MM.1S (cell line): Measurements from ENCODE around the gene ACOX2.

ENCODE experiments used
- DNase-seq: peaks from one replicate; pipeline ENCODE4 v3.0.0-alpha.2; 2015
- H2AFZ ChIP-seq: fragments of 300-600 bp; sonication (generic); 2 replicates; pipeline ENCODE4 v1.6.0; 2016; ENCODE audit warnings: antibody characterized with exemption, low read length
- H3F3A ChIP-seq: fragments of 300-600 bp; sonication (generic); 2 replicates; pipeline ENCODE4 v1.6.1; 2016; ENCODE audit warnings: mild to moderate bottlenecking, antibody characterized with exemption, low read length, moderate library complexity, mixed read lengths; ENCODE audit not compliant: insufficient read depth
- H3K27ac ChIP-seq: fragments of 300-600 bp; sonication (generic); 2 replicates; pipeline ENCODE4 v1.5.1; 2016; ENCODE audit warnings: mild to moderate bottlenecking, low read length
- H3K27me3 ChIP-seq: fragments of 300-600 bp; sonication (generic); replicated peaks from 2 replicates; pipeline ENCODE4 v1.6.0; 2016; ENCODE audit warnings: low read length; ENCODE audit not compliant: insufficient read depth
- H3K36me3 ChIP-seq: fragments of 300-600 bp; sonication (generic); replicated peaks from 2 replicates; pipeline ENCODE4 v1.6.1; 2016; ENCODE audit warnings: mild to moderate bottlenecking, low read length, mixed read lengths; ENCODE audit not compliant: insufficient read depth
- H3K4me1 ChIP-seq: fragments of 300-600 bp; sonication (generic); 2 replicates; pipeline ENCODE4 v1.6.1; 2016; ENCODE audit warnings: low read length, mixed read lengths
- H3K4me2 ChIP-seq: fragments of 300-600 bp; sonication (generic); 2 replicates; pipeline ENCODE4 v1.6.0; 2016; ENCODE audit warnings: low read depth, low read length
- H3K4me3 ChIP-seq: fragments of 300-600 bp; sonication (generic); 2 replicates; pipeline ENCODE4 v1.5.1; 2016; ENCODE audit warnings: low read length, mixed read lengths
- H3K79me2 ChIP-seq: fragments of 300-600 bp; sonication (generic); 2 replicates; pipeline ENCODE4 v1.6.1; 2016; ENCODE audit warnings: mixed run types, low read length, mixed read lengths
- H3K9ac ChIP-seq: fragments of 300-600 bp; sonication (generic); 2 replicates; pipeline ENCODE4 v1.6.1; 2016; ENCODE audit warnings: low read length, mixed read lengths
- H3K9me2 ChIP-seq: fragments of 300-600 bp; sonication (generic); replicated peaks from 2 replicates; pipeline ENCODE4 v1.6.1; 2016; ENCODE audit warnings: mild to moderate bottlenecking, low read length, mixed read lengths; ENCODE audit not compliant: insufficient read depth
- H3K9me3 ChIP-seq: fragments of 300-600 bp; sonication (generic); replicated peaks from 2 replicates; pipeline ENCODE4 v1.6.1; 2016; ENCODE audit warnings: mild to moderate bottlenecking, low read length, mixed read lengths; ENCODE audit not compliant: insufficient read depth
- H4K20me1 ChIP-seq: fragments of 300-600 bp; sonication (generic); 2 replicates; pipeline ENCODE4 v1.6.1; 2016; ENCODE audit warnings: mild to moderate bottlenecking, low read length, moderate library complexity, mixed read lengths; ENCODE audit not compliant: insufficient read depth
- CTCF ChIP-seq: fragments of 300-600 bp; sonication (generic); IDR thresholded peaks from 2 replicates; pipeline ENCODE4 v1.5.1; 2016; ENCODE audit warnings: antibody characterized with exemption, low read length, mixed read lengths
- EZH2 ChIP-seq: fragments of 300-600 bp; sonication (generic); optimal IDR thresholded peaks from 2 replicates; pipeline ENCODE3; 2017; ENCODE audit warnings: low read depth, mild to moderate bottlenecking, antibody characterized with exemption, low read length, mixed read lengths
- EZH2phosphoT487 ChIP-seq: fragments of 300-600 bp; sonication (generic); IDR thresholded peaks from 2 replicates; pipeline ENCODE4 v1.6.1; 2018; ENCODE audit warnings: antibody characterized with exemption, low read length

Gene ACOX2

GRCh38 chr3:58524326-58524888 lies 12.6 kb downstream of the ACOX2 start:
- no peaks in the 10 kb centered on the region for H3K9me2 ChIP-seq

DNA sequence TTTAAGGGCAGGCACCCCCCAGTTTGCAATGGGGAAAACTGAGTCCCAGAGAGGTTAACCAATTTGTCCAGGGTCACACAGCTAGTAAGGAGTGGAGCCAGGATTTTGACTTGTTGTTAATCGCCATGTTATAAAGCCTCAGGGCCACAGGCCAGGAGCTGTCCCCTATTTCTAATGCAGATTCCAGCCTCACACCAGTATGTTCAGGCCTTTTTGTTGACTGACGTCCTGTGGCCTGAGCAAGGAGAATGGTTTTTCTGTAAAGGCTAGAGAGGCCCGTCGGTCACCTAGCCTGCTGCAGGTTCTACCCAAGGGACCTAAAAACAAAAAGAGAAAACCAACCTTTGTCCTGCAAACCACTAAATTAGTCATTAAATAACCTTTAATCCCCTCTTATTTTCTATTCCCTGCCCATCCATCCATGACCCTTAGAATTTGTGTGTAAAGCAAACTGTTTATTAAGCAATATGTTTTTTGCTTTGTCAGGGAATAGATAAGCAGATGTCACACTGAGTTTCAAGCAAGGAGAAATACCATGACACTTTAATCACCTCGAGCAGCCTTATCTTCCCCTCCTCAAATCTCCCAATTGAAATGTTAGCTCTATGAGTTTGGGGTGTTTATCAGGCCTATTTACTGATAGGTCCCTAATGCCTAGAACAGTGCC lies 14.1 kb downstream of the ACOX2 start:
- no peaks in the 10 kb centered on the region for H3K4me1 ChIP-seq
- H3K36me3 ChIP-seq: no peaks in the 10 kb centered on the region
- H3K9me3 ChIP-seq: no peaks in the 10 kb centered on the region
- H3K27ac ChIP-seq: no peak overlapping the region
- H3K9ac ChIP-seq: no peak overlapping the region
- no peak overlapping the region for H2AFZ ChIP-seq
- H3K27me3 ChIP-seq: no peaks in the 10 kb centered on the region
- H3K4me3 ChIP-seq: no peak overlapping the region
- H3F3A ChIP-seq: no peaks in the 10 kb centered on the region
- no peak overlapping the region for H3K4me2 ChIP-seq
- no peaks in the 10 kb centered on the region for H4K20me1 ChIP-seq
- no peak for DNase-seq
- no peaks in the 10 kb centered on the region for H3K79me2 ChIP-seq
- no peaks in the 10 kb centered on the region for H3K9me2 ChIP-seq
- TF ChIP-seq CTCF (no peak), EZH2 (no peak), EZH2phosphoT487 (no peak)

More at GRCh38 chr3:58524326-58524888, 12.6 kb downstream of the ACOX2 start:
- Histone ChIP-seq H3K79me2 (no peaks in the 10 kb centered on the region), H2AFZ (no peak overlapping the region), H4K20me1 (no peaks in the 10 kb centered on the region), H3F3A (no peaks in the 10 kb centered on the region), H3K9me3 (no peaks in the 10 kb centered on the region), H3K27me3 (no peaks in the 10 kb centered on the region), H3K4me2 (no peak overlapping the region), H3K36me3 (no peaks in the 10 kb centered on the region), H3K4me1 (no peaks in the 10 kb centered on the region), H3K4me3 (no peak overlapping the region), H3K9ac (no peak overlapping the region), H3K27ac (no peak overlapping the region)
- TF ChIP-seq EZH2phosphoT487: no peak
- no peak for TF ChIP-seq EZH2
- no peak for TF ChIP-seq CTCF
- no peak for DNase-seq

GRCh38 chr3:58521917-58522631 lies 14.9 kb downstream of the ACOX2 start:
- Histone ChIP-seq H3K27me3 (no peaks in the 10 kb centered on the region), H3K9me2 (no peaks in the 10 kb centered on the region), H4K20me1 (no peaks in the 10 kb centered on the region), H3K36me3 (no peaks in the 10 kb centered on the region), H3K27ac (no peak overlapping the region), H3K9me3 (no peaks in the 10 kb centered on the region), H3K4me3 (no peak overlapping the region), H3K79me2 (no peaks in the 10 kb centered on the region), H3F3A (no peaks in the 10 kb centered on the region), H3K9ac (no peak overlapping the region), H3K4me1 (no peaks in the 10 kb centered on the region), H2AFZ (no peak overlapping the region), H3K4me2 (no peak overlapping the region)
- DNase-seq: no peak
- no peak for TF ChIP-seq EZH2

- Histone ChIP-seq H3K36me3 (no peaks in the 10 kb centered on the region), H3K9ac (no peak overlapping the region), H3K4me1 (no peaks in the 10 kb centered on the region), H2AFZ (no peak overlapping the region), H3F3A (no peaks in the 10 kb centered on the region), H3K4me3 (no peak overlapping the region), H3K27me3 (no peaks in the 10 kb centered on the region), H3K9me2 (no peaks in the 10 kb centered on the region), H3K4me2 (no peak overlapping the region), H3K27ac (no peak overlapping the region), H3K79me2 (no peaks in the 10 kb centered on the region), H4K20me1 (no peaks in the 10 kb centered on the region), H3K9me3 (no peaks in the 10 kb centered on the region)
- no peak for TF ChIP-seq EZH2phosphoT487
- no peak for TF ChIP-seq EZH2
- TF ChIP-seq CTCF: no peak
- DNase-seq: no peak
Observed at GRCh38 chr3:58521336-58521670, 15.7 kb downstream of the ACOX2 start.
